GM13976 (cell line): ENCODE data around the gene SYT1.

Experiments used
- DNase-seq: peaks from one replicate; pipeline ENCODE4 v3.0.0; 2012; ENCODE audit warnings: low spot score
- CTCF ChIP-seq: IDR thresholded peaks from 2 replicates; pipeline ENCODE4 v1.5.1; 2012; ENCODE audit warnings: borderline replicate concordance, mild to moderate bottlenecking; ENCODE audit not compliant: insufficient read depth; ENCODE audit errors: extremely low read depth, missing control alignments, control extremely low read depth
- in situ Hi-C: fragments of 300-500 bp; cut with MboI; formaldehyde crosslinking; loops from one replicate; pipeline ENCODE4 v1.12.0; 2022; ENCODE audit warnings: low sequenced_read_pairs, mixed read lengths, inconsistent platforms; ENCODE audit not compliant: unreplicated experiment

Gene SYT1

GRCh38 chr12:78863482-78864402 lies 832 bp upstream of the SYT1 start:
- no peak for TF ChIP-seq CTCF
- peak; percentile 36 for DNase-seq
- in situ Hi-C loops, result no loop called here

GRCh38 chr12:78864870-78865463 lies 393 bp downstream of the SYT1 start:
- in situ Hi-C loops, result no loop called here
- TF ChIP-seq CTCF, result no peak
- no peak for DNase-seq

- no peak for TF ChIP-seq CTCF
- DNase-seq, result no peak
- in situ Hi-C loops, result no loop called here
These were observed 942 bp downstream of the SYT1 start for GRCh38 chr12:78865516-78865915.

GRCh38 chr12:78866518-78866917 lies 1.9 kb downstream of the SYT1 start:
- DNase-seq, result no peak
- in situ Hi-C loops, result no loop called here
- TF ChIP-seq CTCF, result no peak

GRCh38 chr12:78870539-78870938 lies 6.0 kb downstream of the SYT1 start:
- TF ChIP-seq CTCF, result no peak
- DNase-seq, result no peak
- in situ Hi-C loops, result no loop called here

- in situ Hi-C loops, result no loop called here
- no peak for TF ChIP-seq CTCF
These were observed 7.0 kb downstream of the SYT1 start for GRCh38 chr12:78871566-78871965.

More at GRCh38 chr12:78871566-78871965, 7.0 kb downstream of the SYT1 start:
- no peak for DNase-seq
